K562 (cell line): ENCODE measurements around the gene MGRN1. TPM values are rescaled to one million over a fixed set of nuclear protein-coding genes. Genes with fewer than 3 reads are reported as not detected.
A peak's percentile ranks its signal among the peaks of the same experiment; 100 is the strongest.

Source experiments
- ATF7 ChIP-seq: fragments of 450-650 bp; IDR thresholded peaks from 2 replicates; pipeline ENCODE4 v1.7.1; 2014; ENCODE audit warnings: mild to moderate bottlenecking, moderate library complexity
- NFE2 ChIP-seq: IDR thresholded peaks from 2 replicates; pipeline ENCODE4 v1.6.1; 2014; ENCODE audit warnings: antibody characterized with exemption, low read depth
- NFXL1 ChIP-seq: fragments of 450-650 bp; formaldehyde crosslinking; IDR thresholded peaks from 2 replicates; pipeline ENCODE4 v1.4.0; 2021; ENCODE audit warnings: mild to moderate bottlenecking
- PRPF4 ChIP-seq: fragments of 200-400 bp; formaldehyde crosslinking; IDR thresholded peaks from one replicate; pipeline ENCODE4 v1.6.1; 2017; ENCODE audit warnings: low read length, low read depth, mild to moderate bottlenecking; ENCODE audit not compliant: insufficient read depth, poor library complexity, severe bottlenecking
- PURB ChIP-seq: sonication (generic); formaldehyde crosslinking; IDR thresholded peaks from 2 replicates; pipeline ENCODE4 v1.9.0; 2021; ENCODE audit warnings: low read depth, mild to moderate bottlenecking, missing genetic modification reagents
- ZNF561 ChIP-seq: fragments of 450-650 bp; formaldehyde crosslinking; conservative IDR thresholded peaks from 2 replicates; pipeline ENCODE4 v1.4.0; 2020; ENCODE audit warnings: mild to moderate bottlenecking, moderate library complexity
- polyA plus RNA-seq, 8 experiments: library from polyadenylated mRNA; depleted of rRNA in 4 of 8; stranded (reverse) in 5 of 8; unstranded in 3 of 8; fragments of >200 nt; fragmentation: Nextera tagmentation in 2 of 8; fragmentation: Illumina TruSeq in 1 of 8; extraction: Ambion mirVana in 2 of 8; extraction: Trizol in 1 of 8; gene quantifications; 2 replicates each; pipeline versions ENCODE4 v1.2.1 to v1.2.3, GENCODE V29; 2011 to 2014; ENCODE audit warnings: inconsistent platforms in 1 of 8, missing spikeins in 1 of 8
- total RNA-seq, 7 experiments: library from RNA; depleted of rRNA in 6 of 7; stranded (reverse); fragments of >200 nt in 6 of 7; fragmentation: Illumina TruSeq in 2 of 7; extraction: Trizol in 2 of 7; gene quantifications; 2 replicates each; pipeline versions ENCODE4 v1.2.1 to v1.2.3, GENCODE V29; 2011 to 2021; ENCODE audit warnings: low replicate concordance in 1 of 7
- TF ChIP-seq, protein P1 (sequence below): sonication (generic); formaldehyde crosslinking; IDR thresholded peaks from 2 replicates; pipeline ENCODE4 v1.8.0; 2022; ENCODE audit warnings: missing genetic modification reagents, mild to moderate bottlenecking, borderline replicate concordance
- TF ChIP-seq, protein P2 (sequence below): fragments of 250-450 bp; sonication (Bioruptor Pico); IDR thresholded peaks from 2 replicates; pipeline ENCODE4 v1.9.0; 2021; ENCODE audit warnings: mild to moderate bottlenecking, inconsistent platforms
- TF ChIP-seq, protein P3 (sequence below), 2 experiments: IDR thresholded peaks; 2 replicates each; pipeline ENCODE4 v1.6.1; 2011; ENCODE audit warnings: borderline replicate concordance in 1 of 2, control low read depth in 1 of 2, low read depth in 1 of 2, low read length in 1 of 2, mild to moderate bottlenecking in 1 of 2, mixed read lengths in 1 of 2, moderate library complexity in 1 of 2; ENCODE audit not compliant: insufficient read depth in 1 of 2, insufficient read length in 1 of 2, poor library complexity in 1 of 2, severe bottlenecking in 1 of 2; ENCODE audit errors: extremely low read depth in 1 of 2
- TF ChIP-seq, protein P4 (sequence below): fragments of 250-450 bp; sonication (Bioruptor Pico); IDR thresholded peaks from 2 replicates; pipeline ENCODE4 v1.4.0; 2020; ENCODE audit warnings: mild to moderate bottlenecking, moderate library complexity, borderline replicate concordance
- TF ChIP-seq, protein P5 (sequence below): fragments of 450-650 bp; conservative IDR thresholded peaks from 2 replicates; pipeline ENCODE4 v1.6.1; 2016; ENCODE audit warnings: missing genetic modification characterization, low read depth, mild to moderate bottlenecking, control low read depth, missing compliant biosample characterization
- TF ChIP-seq, protein P6 (sequence below): fragments of 450-650 bp; formaldehyde crosslinking; IDR thresholded peaks from 2 replicates; pipeline ENCODE4 v1.4.0; 2020; ENCODE audit warnings: mild to moderate bottlenecking, mixed read lengths

MGRN1 gene
- total and polyA plus RNA-seq, 9 of the 15 experiments (the other 6 are each of a cell fraction or from before 2014, with no cell fraction given), result 0.15 to 37.9 (median 6.0) TPM

DNA sequence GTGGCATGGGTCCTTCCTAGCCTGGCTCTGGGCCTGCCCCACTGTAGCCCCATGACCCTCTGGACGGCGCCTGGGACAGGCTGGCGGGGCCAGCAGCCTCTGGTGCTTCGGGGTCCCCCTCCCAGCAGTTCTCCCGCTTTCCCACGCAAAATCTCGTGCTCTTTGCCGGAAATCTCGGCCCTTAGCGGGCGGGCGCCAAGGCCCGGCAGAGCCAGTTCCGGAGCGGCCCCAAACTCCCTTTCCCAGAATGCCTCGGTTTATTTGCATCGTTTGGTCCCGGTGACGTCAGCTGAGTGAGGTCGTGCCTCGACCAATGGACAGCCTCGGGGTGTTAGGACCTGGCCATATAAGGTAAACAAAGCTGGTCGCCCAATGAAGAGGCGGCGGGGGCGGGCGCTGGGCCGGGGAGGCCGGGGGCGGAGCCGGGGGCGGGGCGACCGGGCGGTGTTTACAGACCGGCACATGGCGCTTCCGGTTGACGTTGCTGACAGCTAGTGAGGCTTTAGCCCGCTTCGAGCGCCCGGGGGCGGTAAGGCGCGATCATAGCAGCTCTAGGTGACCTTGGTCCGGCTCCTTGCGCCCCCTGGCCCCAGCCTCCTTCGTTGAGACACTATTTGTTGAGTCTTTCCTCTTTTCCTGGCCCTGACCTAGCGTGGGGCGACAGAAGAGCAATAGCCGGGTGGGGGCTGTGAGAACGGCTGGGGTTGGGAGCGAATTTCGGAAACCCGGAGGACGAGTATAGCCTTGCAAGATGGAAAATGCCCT lies 8.4 kb upstream of the MGRN1 start (continued):
- TF ChIP-seq, protein P1, sequence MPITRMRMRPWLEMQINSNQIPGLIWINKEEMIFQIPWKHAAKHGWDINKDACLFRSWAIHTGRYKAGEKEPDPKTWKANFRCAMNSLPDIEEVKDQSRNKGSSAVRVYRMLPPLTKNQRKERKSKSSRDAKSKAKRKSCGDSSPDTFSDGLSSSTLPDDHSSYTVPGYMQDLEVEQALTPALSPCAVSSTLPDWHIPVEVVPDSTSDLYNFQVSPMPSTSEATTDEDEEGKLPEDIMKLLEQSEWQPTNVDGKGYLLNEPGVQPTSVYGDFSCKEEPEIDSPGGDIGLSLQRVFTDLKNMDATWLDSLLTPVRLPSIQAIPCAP (CRISPR knock-in tag), result no peak
- no peak for TF ChIP-seq PRPF4
- TF ChIP-seq NFXL1, result no peak
- TF ChIP-seq, protein P2, sequence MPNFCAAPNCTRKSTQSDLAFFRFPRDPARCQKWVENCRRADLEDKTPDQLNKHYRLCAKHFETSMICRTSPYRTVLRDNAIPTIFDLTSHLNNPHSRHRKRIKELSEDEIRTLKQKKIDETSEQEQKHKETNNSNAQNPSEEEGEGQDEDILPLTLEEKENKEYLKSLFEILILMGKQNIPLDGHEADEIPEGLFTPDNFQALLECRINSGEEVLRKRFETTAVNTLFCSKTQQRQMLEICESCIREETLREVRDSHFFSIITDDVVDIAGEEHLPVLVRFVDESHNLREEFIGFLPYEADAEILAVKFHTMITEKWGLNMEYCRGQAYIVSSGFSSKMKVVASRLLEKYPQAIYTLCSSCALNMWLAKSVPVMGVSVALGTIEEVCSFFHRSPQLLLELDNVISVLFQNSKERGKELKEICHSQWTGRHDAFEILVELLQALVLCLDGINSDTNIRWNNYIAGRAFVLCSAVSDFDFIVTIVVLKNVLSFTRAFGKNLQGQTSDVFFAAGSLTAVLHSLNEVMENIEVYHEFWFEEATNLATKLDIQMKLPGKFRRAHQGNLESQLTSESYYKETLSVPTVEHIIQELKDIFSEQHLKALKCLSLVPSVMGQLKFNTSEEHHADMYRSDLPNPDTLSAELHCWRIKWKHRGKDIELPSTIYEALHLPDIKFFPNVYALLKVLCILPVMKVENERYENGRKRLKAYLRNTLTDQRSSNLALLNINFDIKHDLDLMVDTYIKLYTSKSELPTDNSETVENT (CRISPR knock-in tag), result no peak; the same call in 1 of the 2 replicates
- TF ChIP-seq, protein P3, sequence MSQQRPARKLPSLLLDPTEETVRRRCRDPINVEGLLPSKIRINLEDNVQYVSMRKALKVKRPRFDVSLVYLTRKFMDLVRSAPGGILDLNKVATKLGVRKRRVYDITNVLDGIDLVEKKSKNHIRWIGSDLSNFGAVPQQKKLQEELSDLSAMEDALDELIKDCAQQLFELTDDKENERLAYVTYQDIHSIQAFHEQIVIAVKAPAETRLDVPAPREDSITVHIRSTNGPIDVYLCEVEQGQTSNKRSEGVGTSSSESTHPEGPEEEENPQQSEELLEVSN (IDR thresholded peaks at IDR 0.05; ENCODE audit: borderline replicate concordance in 1 of 2, extremely low read depth in 1 of 2, insufficient read depth in 1 of 2, insufficient read length in 1 of 2, low read depth in 1 of 2, low read length in 1 of 2, poor library complexity in 1 of 2, severe bottlenecking in 1 of 2), result peak; percentile 83 to 84
- TF ChIP-seq PURB (CRISPR knock-in tag), result no peak
- TF ChIP-seq, protein P4, sequence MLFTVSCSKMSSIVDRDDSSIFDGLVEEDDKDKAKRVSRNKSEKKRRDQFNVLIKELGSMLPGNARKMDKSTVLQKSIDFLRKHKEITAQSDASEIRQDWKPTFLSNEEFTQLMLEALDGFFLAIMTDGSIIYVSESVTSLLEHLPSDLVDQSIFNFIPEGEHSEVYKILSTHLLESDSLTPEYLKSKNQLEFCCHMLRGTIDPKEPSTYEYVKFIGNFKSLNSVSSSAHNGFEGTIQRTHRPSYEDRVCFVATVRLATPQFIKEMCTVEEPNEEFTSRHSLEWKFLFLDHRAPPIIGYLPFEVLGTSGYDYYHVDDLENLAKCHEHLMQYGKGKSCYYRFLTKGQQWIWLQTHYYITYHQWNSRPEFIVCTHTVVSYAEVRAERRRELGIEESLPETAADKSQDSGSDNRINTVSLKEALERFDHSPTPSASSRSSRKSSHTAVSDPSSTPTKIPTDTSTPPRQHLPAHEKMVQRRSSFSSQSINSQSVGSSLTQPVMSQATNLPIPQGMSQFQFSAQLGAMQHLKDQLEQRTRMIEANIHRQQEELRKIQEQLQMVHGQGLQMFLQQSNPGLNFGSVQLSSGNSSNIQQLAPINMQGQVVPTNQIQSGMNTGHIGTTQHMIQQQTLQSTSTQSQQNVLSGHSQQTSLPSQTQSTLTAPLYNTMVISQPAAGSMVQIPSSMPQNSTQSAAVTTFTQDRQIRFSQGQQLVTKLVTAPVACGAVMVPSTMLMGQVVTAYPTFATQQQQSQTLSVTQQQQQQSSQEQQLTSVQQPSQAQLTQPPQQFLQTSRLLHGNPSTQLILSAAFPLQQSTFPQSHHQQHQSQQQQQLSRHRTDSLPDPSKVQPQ, result no peak
- TF ChIP-seq, protein P5, sequence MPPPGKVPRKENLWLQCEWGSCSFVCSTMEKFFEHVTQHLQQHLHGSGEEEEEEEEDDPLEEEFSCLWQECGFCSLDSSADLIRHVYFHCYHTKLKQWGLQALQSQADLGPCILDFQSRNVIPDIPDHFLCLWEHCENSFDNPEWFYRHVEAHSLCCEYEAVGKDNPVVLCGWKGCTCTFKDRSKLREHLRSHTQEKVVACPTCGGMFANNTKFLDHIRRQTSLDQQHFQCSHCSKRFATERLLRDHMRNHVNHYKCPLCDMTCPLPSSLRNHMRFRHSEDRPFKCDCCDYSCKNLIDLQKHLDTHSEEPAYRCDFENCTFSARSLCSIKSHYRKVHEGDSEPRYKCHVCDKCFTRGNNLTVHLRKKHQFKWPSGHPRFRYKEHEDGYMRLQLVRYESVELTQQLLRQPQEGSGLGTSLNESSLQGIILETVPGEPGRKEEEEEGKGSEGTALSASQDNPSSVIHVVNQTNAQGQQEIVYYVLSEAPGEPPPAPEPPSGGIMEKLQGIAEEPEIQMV (tag), result 0 out of 2 replicates have a peak, but pooled peaks have one; percentile 27
- TF ChIP-seq NFE2, result no peak
- no peak for TF ChIP-seq ZNF561
- peak; percentile 96 for TF ChIP-seq ATF7
- TF ChIP-seq, protein P6, sequence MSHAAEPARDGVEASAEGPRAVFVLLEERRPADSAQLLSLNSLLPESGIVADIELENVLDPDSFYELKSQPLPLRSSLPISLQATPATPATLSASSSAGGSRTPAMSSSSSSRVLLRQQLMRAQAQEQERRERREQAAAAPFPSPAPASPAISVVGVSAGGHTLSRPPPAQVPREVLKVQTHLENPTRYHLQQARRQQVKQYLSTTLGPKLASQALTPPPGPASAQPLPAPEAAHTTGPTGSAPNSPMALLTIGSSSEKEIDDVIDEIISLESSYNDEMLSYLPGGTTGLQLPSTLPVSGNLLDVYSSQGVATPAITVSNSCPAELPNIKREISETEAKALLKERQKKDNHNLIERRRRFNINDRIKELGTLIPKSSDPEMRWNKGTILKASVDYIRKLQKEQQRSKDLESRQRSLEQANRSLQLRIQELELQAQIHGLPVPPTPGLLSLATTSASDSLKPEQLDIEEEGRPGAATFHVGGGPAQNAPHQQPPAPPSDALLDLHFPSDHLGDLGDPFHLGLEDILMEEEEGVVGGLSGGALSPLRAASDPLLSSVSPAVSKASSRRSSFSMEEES (CRISPR knock-in tag), result no peak
